GM04503 (cell line): ENCODE measurements around the gene GSTT4.
"Not testable (repeated sequence)": the region's sequence is repeated elsewhere in the genome, so short reads cannot be mapped to it uniquely, and the experiment has no call there.

Experiments used
- DNase-seq: peaks from one replicate; pipeline ENCODE4 v3.0.0-alpha.2; 2012; ENCODE audit warnings: low read depth

GSTT4 gene

GRCh38 chr22:24005201-24005600 lies at the start of gene GSTT4:
TSS of gene GSTT4 (minus strand) at chr22:24005453. CDS start at chr22:24005356, 97 bp downstream.
- no peak for DNase-seq

- no peak for DNase-seq
Observed at GRCh38 chr22:24054356-24054755, 49.1 kb upstream of the GSTT4 start.

GRCh38 chr22:24053481-24054226 lies 48.4 kb upstream of the GSTT4 start:
- DNase-seq = no peak

GRCh38 chr22:24051568-24051967 lies 46.3 kb upstream of the GSTT4 start:
- DNase-seq = no peak

- no peak for DNase-seq
Observed at GRCh38 chr22:24051028-24051427, 45.8 kb upstream of the GSTT4 start.

GRCh38 chr22:24049978-24050377 lies 44.7 kb upstream of the GSTT4 start:
- no peak for DNase-seq

- no peak for DNase-seq
Observed at GRCh38 chr22:24049211-24049610, 44.0 kb upstream of the GSTT4 start.

GRCh38 chr22:24046024-24046423 lies 40.8 kb upstream of the GSTT4 start:
- DNase-seq = no peak

GRCh38 chr22:24043958-24044357 lies 38.7 kb upstream of the GSTT4 start:
- DNase-seq = no peak

GRCh38 chr22:24043465-24043864 lies 38.2 kb upstream of the GSTT4 start:
- DNase-seq = not testable (repeated sequence)

GRCh38 chr22:24040946-24041345 lies 35.7 kb upstream of the GSTT4 start:
- no peak for DNase-seq

- DNase-seq = no peak
Observed at GRCh38 chr22:24039046-24039445, 33.8 kb upstream of the GSTT4 start.

GRCh38 chr22:24037851-24038765 lies 32.9 kb upstream of the GSTT4 start:
- no peak for DNase-seq

GRCh38 chr22:24035296-24035695 lies 30.0 kb upstream of the GSTT4 start:
- DNase-seq = no peak

- DNase-seq = no peak
Observed at GRCh38 chr22:24033731-24034130, 28.5 kb upstream of the GSTT4 start.

GRCh38 chr22:24030186-24030702 lies 25.0 kb upstream of the GSTT4 start:
- no peak for DNase-seq

GRCh38 chr22:24029304-24029703 lies 24.1 kb upstream of the GSTT4 start:
- DNase-seq = no peak

- no peak for DNase-seq
Observed at GRCh38 chr22:24028533-24028932, 23.3 kb upstream of the GSTT4 start.

- no peak for DNase-seq
Observed at GRCh38 chr22:24027991-24028390, 22.7 kb upstream of the GSTT4 start.

- DNase-seq = no peak
Observed at GRCh38 chr22:24027389-24027975, 22.2 kb upstream of the GSTT4 start.

- no peak for DNase-seq
Observed at GRCh38 chr22:24026733-24027132, 21.5 kb upstream of the GSTT4 start.

GRCh38 chr22:24026056-24026455 lies 20.8 kb upstream of the GSTT4 start:
- no peak for DNase-seq

GRCh38 chr22:24025475-24025874 lies 20.2 kb upstream of the GSTT4 start:
- DNase-seq = no peak
